ENCODE data around the gene KRTAP5-2.
"Not testable (repeated sequence)": the region's sequence is repeated elsewhere in the genome, so short reads cannot be mapped to it uniquely, and the experiment has no call there.

The KRTAP5-2 gene

DNA sequence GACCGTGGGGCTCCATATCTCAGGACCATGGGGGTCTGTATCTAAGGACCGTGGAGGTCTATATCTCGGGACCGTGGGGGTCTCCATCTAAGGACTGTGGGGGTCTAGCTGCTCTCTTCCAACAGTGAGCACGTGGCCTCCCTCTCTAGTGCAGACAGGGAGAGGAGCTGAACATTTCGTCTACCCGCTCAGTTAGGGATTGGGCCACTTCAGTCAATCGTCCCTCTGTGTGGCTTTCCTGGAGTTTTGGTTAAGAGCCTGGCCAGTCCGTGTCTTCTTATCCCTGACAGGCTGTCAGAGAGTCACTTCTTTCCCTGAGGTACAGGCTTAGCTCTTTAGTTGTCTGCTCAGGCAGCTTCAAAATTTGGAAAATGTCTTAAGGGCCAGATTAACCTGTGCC is 16.1 kb downstream of the KRTAP5-2 start:
- no peak for TF ChIP-seq ZNF274 (IDR thresholded peaks at IDR 0.05; ENCODE audit: low read depth, low read length)
- H3K4me3 ChIP-seq (ENCODE audit: low read length) = no peak overlapping the region

DNA sequence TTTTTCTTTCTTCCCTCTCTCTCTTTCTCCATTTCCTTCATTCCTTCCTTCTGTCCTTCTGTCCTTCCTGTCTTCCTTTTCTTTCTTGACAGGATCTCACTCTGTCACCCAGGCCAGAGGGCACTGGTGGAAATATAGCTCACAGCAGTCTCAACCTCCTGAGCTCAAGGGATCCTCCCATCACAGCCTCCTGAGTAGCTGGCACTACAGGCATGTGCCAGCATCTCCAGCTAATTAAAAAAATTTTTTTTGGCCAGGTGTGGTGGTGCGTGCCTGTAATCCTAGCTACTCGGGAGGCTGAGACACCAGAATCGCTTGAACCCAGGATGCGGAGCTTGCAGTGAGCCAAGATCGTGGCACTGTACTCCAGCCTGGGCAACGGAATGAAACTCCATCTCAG is 21.3 kb downstream of the KRTAP5-2 start:
- TF ChIP-seq ZNF274 (IDR thresholded peaks at IDR 0.05; ENCODE audit: low read depth, low read length) = no peak
- no peak overlapping the region for H3K4me3 ChIP-seq (ENCODE audit: low read length)

DNA sequence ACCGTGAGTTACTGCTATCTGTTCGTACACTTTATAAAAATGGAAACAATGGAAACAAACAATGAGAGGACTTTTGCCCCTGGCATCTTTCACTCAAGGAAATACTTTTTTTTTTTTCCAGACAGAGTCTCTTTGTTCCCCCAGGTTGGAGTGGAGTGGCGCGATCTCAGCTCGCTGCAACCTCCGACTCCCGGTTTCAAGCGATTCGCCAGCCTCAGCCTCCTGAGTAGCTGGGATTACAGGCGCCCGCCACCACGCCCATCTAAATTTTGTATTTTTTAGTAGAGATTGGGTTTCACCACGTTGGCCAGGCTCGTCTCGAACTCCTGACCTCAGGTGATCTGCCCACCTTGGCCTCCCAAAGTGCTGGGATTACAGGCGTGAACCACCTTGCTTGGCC is 22.3 kb downstream of the KRTAP5-2 start:
- H3K4me3 ChIP-seq (ENCODE audit: low read length) = not testable (repeated sequence)

DNA sequence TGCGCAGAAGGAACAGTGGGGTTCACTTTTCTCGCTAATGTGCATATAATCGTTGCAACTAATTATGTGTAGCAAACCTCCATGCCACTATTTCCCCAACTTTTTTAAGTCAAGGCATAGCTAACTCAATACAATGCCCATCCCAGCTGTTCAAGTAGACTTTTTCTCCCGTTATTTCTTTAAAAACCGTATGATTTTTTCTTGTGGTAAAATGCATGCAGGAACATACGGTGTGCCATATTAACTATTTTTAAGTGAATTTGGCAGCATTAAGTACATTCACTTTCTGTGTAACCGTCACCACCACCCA is 23.2 kb downstream of the KRTAP5-2 start:
- no peak overlapping the region for H3K4me3 ChIP-seq (ENCODE audit: low read length)

GRCh38 chr11:1574238-1574932 is 23.7 kb downstream of the KRTAP5-2 start:
- no peak for TF ChIP-seq ZNF274 (IDR thresholded peaks at IDR 0.05; ENCODE audit: low read depth, low read length)
- no peak overlapping the region for H3K4me3 ChIP-seq (ENCODE audit: low read length)

More for the DNA sequence above, 23.2 kb downstream of the KRTAP5-2 start:
- no peak for TF ChIP-seq ZNF274 (IDR thresholded peaks at IDR 0.05; ENCODE audit: low read depth, low read length)

- H3K4me3 ChIP-seq (ENCODE audit: low read length) = no peak overlapping the region
- TF ChIP-seq ZNF274 (IDR thresholded peaks at IDR 0.05; ENCODE audit: low read depth, low read length) = no peak
Observed at GRCh38 chr11:1573903-1574237, 24.2 kb downstream of the KRTAP5-2 start.

DNA sequence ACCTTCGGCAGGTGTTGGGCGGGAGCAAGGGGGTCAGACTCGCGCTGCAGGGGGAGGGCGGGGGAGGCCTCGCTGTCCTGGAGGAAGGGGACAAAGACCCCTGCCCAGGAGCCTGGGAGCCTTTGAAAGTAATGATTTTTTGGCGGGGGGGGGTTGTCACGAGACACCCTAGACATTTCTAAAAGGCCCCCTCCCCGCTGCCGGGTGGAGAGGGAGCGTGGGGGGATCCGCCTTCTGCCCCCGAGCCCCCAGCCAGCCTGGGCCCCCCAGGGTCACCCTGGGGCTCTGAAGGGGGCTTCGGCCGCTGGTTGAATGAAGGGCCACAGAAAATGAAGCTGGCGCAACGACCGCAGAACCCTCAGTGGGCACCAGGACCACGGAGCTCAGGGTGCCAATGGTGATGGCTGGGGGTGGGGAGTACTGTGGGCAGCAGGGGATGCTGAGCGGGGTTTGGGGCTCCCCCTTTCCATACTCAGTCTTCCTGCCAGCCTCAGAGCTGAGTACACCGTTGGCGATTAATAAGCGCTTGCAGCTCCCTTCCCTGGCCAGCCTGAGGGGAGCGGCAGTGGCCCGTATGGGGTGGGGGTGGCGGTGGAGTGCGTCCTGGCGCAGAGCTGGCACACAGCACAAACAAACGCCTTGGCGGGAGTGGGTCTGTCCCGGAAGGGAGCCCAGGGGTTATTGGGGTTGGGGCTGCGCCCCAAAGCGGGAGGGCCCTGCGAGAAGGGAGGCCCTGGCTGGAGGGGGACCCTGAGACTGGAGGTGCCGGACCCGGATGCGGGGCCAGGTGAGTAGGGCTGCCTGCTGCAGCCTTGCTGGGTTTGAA is 24.8 kb downstream of the KRTAP5-2 start:
- TF ChIP-seq ZNF274 (IDR thresholded peaks at IDR 0.05; ENCODE audit: low read depth, low read length) = no peak
- no peak overlapping the region for H3K4me3 ChIP-seq (ENCODE audit: low read length)

GRCh38 chr11:1572197-1573076 is 25.7 kb downstream of the KRTAP5-2 start, which contains the start of gene DUSP8:
Gene DUSP8 (minus strand): TSS chr11:1572271. CDS start chr11:1565826, 6,445 bp downstream.
- peak within 1 kb of the TSS; percentile 43; the same call in 1 of the 2 replicates for H3K4me3 ChIP-seq (ENCODE audit: low read length)
- no peak for TF ChIP-seq ZNF274 (IDR thresholded peaks at IDR 0.05; ENCODE audit: low read depth, low read length)

GRCh38 chr11:1571760-1572196 is 26.3 kb downstream of the KRTAP5-2 start:
- no peak for TF ChIP-seq ZNF274 (IDR thresholded peaks at IDR 0.05; ENCODE audit: low read depth, low read length)
- no peak overlapping the region for H3K4me3 ChIP-seq (ENCODE audit: low read length)

DNA sequence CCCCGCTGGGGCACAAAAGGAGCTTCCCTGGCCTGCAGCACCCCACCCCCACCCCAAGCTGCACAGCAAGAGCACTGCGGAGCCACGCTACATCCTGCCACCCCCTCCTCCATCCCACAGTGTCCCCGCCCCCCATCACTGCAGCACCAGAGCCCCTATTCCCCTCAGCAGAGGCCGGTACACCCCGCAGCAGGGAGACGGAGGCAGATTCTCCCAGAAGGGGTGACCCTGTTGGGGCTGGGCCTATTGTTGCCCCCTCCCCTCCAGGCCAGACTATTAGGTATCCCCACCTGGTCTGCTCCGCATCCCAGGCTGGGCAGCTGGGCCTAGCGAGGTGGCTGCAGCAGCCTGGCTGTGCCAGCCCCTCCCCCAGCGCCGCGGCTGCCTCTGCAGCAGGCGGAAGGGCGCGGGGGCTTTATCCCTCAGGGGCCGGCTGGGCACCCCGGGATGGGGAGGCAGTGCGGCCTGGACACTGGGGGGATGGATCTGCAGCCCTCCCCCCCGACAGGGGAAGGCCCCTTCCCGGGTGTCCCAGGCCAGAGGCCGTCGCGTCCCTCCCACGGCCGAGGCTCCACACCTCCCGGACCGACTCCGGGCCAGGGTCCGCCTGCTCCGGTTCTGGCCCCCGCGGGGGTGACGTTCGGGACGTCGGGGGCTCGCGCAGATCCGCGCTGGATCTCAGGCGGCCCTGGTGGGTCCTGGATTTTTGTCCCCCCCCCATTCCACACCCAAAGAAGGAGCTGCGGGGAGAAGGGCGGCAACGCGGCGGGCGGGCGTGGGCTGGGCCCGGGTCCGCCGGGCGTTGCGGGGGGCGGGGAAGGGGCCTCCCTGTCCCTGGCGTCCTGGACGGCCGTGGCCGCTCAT is 27.0 kb downstream of the KRTAP5-2 start:
- H3K4me3 ChIP-seq (ENCODE audit: low read length) = no peak overlapping the region
- no peak for TF ChIP-seq ZNF274 (IDR thresholded peaks at IDR 0.05; ENCODE audit: low read depth, low read length)

- no peak overlapping the region for H3K4me3 ChIP-seq (ENCODE audit: low read length)
- TF ChIP-seq ZNF274 (IDR thresholded peaks at IDR 0.05; ENCODE audit: low read depth, low read length) = no peak
Observed at GRCh38 chr11:1570531-1570895, 27.6 kb downstream of the KRTAP5-2 start.

DNA sequence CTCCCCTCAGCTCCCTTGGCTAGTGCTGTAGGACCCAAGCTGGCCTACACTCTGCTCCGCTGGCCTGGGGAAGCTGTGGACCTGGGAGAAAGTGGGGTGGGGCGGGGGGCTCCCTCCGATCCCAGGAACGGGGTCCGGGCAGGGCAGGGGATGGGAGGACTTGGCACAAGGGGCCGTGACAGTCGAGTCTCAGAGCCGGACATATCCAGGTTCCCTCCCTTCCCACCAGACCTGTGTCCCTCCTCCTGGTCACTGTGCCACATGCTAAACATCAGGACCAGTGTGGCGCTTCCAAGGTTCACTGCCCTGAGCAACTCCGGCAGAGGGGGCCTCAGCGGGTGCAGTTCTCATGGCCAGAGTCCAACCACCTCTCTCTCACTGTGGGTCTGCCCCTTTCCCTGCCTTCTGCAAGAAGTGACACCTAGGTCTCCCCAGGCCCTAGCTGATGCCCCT is 28.1 kb downstream of the KRTAP5-2 start:
- no peak for TF ChIP-seq ZNF274 (IDR thresholded peaks at IDR 0.05; ENCODE audit: low read depth, low read length)
- H3K4me3 ChIP-seq (ENCODE audit: low read length) = no peak overlapping the region

- H3K4me3 ChIP-seq (ENCODE audit: low read length) = no peak overlapping the region
- TF ChIP-seq ZNF274 (IDR thresholded peaks at IDR 0.05; ENCODE audit: low read depth, low read length) = no peak
Observed at GRCh38 chr11:1569251-1569780, 28.8 kb downstream of the KRTAP5-2 start.
